ENCODE results near the gene RBMS3. TPM values are rescaled to one million over a fixed set of nuclear protein-coding genes. Genes with fewer than 3 reads are reported as not detected.

RBMS3 gene
- total RNA-seq, 3 donors from 2014 or later: 0.81 to 1.9 (median 1.1) TPM

- no peaks in the 10 kb centered on the region for H3K36me3 Mint-ChIP-seq (ENCODE audit: insufficient read depth)
- H3K4me3 Mint-ChIP-seq: no peak overlapping the region
- no peaks in the 10 kb centered on the region for H3K9me3 Mint-ChIP-seq
- no peaks in the 10 kb centered on the region for H3K4me1 Mint-ChIP-seq (ENCODE audit: low read depth)
- DNase-seq (no peak), ATAC-seq (no peak)
- no peaks in the 10 kb centered on the region for H3K27me3 Mint-ChIP-seq (ENCODE audit: low read depth)
Measured at GRCh38 chr3:29679944-29680343, 399.1 kb downstream of the RBMS3 start.

GRCh38 chr3:29683018-29683993 lies 402.4 kb downstream of the RBMS3 start:
- DNase-seq: no peak
- H3K9me3 Mint-ChIP-seq: no peaks in the 10 kb centered on the region

GRCh38 chr3:29686889-29687592 lies 406.2 kb downstream of the RBMS3 start:
- Mint-ChIP-seq H3K9me3 (no peaks in the 10 kb centered on the region), H3K4me3 (no peak overlapping the region), H3K36me3 (ENCODE audit: insufficient read depth) (no peaks in the 10 kb centered on the region), H3K4me1 (ENCODE audit: low read depth) (no peaks in the 10 kb centered on the region), H3K27me3 (ENCODE audit: low read depth) (no peaks in the 10 kb centered on the region)
- no peak for DNase-seq
- ATAC-seq: peak; percentile 85 to 92

More at GRCh38 chr3:29683018-29683993, 402.4 kb downstream of the RBMS3 start:
- no peaks in the 10 kb centered on the region for H3K4me1 Mint-ChIP-seq (ENCODE audit: low read depth)
- no peak overlapping the region for H3K4me3 Mint-ChIP-seq
- no peaks in the 10 kb centered on the region for H3K36me3 Mint-ChIP-seq (ENCODE audit: insufficient read depth)
- H3K27me3 Mint-ChIP-seq (ENCODE audit: low read depth): no peaks in the 10 kb centered on the region
- ATAC-seq: no peak

- ATAC-seq (no peak), DNase-seq (no peak)
- H3K4me1 Mint-ChIP-seq (ENCODE audit: low read depth): no peaks in the 10 kb centered on the region
- H3K36me3 Mint-ChIP-seq (ENCODE audit: insufficient read depth): no peaks in the 10 kb centered on the region
- no peak overlapping the region for H3K4me3 Mint-ChIP-seq
- no peaks in the 10 kb centered on the region for H3K27me3 Mint-ChIP-seq (ENCODE audit: low read depth)
- H3K9me3 Mint-ChIP-seq: no peaks in the 10 kb centered on the region
Measured at GRCh38 chr3:29690686-29691353, 409.9 kb downstream of the RBMS3 start.

- Mint-ChIP-seq H3K4me3 (no peak overlapping the region), H3K9me3 (no peaks in the 10 kb centered on the region)
Measured at GRCh38 chr3:29693863-29694262, 413.0 kb downstream of the RBMS3 start.

GRCh38 chr3:29694331-29694730 lies 413.5 kb downstream of the RBMS3 start:
- Mint-ChIP-seq H3K9me3 (no peaks in the 10 kb centered on the region), H3K27me3 (ENCODE audit: low read depth) (no peaks in the 10 kb centered on the region), H3K4me3 (no peak overlapping the region), H3K4me1 (ENCODE audit: low read depth) (no peaks in the 10 kb centered on the region), H3K36me3 (ENCODE audit: insufficient read depth) (no peaks in the 10 kb centered on the region)
- ATAC-seq (no peak), DNase-seq (no peak)

More at GRCh38 chr3:29693863-29694262, 413.0 kb downstream of the RBMS3 start:
- Mint-ChIP-seq H3K4me1 (ENCODE audit: low read depth) (no peaks in the 10 kb centered on the region), H3K27me3 (ENCODE audit: low read depth) (no peaks in the 10 kb centered on the region), H3K36me3 (ENCODE audit: insufficient read depth) (no peaks in the 10 kb centered on the region)
- no peak for DNase-seq
- no peak for ATAC-seq

- ATAC-seq (no peak), DNase-seq (no peak)
- H3K36me3 Mint-ChIP-seq (ENCODE audit: insufficient read depth): no peaks in the 10 kb centered on the region
- H3K27me3 Mint-ChIP-seq (ENCODE audit: low read depth): no peaks in the 10 kb centered on the region
- no peak overlapping the region for H3K4me3 Mint-ChIP-seq
- H3K4me1 Mint-ChIP-seq (ENCODE audit: low read depth): no peaks in the 10 kb centered on the region
- H3K9me3 Mint-ChIP-seq: peaks cover under 1% of the 10 kb centered on the region
Measured at GRCh38 chr3:29694783-29695182, 413.9 kb downstream of the RBMS3 start.

GRCh38 chr3:29695201-29695600 lies 414.3 kb downstream of the RBMS3 start:
- H3K36me3 Mint-ChIP-seq (ENCODE audit: insufficient read depth): no peaks in the 10 kb centered on the region
- no peak overlapping the region for H3K4me3 Mint-ChIP-seq
- DNase-seq (no peak), ATAC-seq (no peak)
- H3K4me1 Mint-ChIP-seq (ENCODE audit: low read depth): no peaks in the 10 kb centered on the region
- no peaks in the 10 kb centered on the region for H3K27me3 Mint-ChIP-seq (ENCODE audit: low read depth)
- H3K9me3 Mint-ChIP-seq: peaks cover 4% of the 10 kb centered on the region

- no peaks in the 10 kb centered on the region for H3K4me1 Mint-ChIP-seq (ENCODE audit: low read depth)
- H3K36me3 Mint-ChIP-seq (ENCODE audit: insufficient read depth): no peaks in the 10 kb centered on the region
- H3K27me3 Mint-ChIP-seq (ENCODE audit: low read depth): no peaks in the 10 kb centered on the region
- DNase-seq (no peak), ATAC-seq (no peak)
- H3K4me3 Mint-ChIP-seq: no peak overlapping the region
- H3K9me3 Mint-ChIP-seq: peaks cover 9% of the 10 kb centered on the region
Measured at GRCh38 chr3:29695643-29696198, 414.9 kb downstream of the RBMS3 start.

GRCh38 chr3:29696311-29696710 lies 415.4 kb downstream of the RBMS3 start:
- no peak for ATAC-seq
- DNase-seq: no peak
- Mint-ChIP-seq H3K4me1 (ENCODE audit: low read depth) (no peaks in the 10 kb centered on the region), H3K27me3 (ENCODE audit: low read depth) (no peaks in the 10 kb centered on the region), H3K9me3 (peaks cover 9% of the 10 kb centered on the region), H3K4me3 (no peak overlapping the region), H3K36me3 (ENCODE audit: insufficient read depth) (no peaks in the 10 kb centered on the region)

- no peaks in the 10 kb centered on the region for H3K27me3 Mint-ChIP-seq (ENCODE audit: low read depth)
- ATAC-seq (no peak), DNase-seq (no peak)
- H3K4me3 Mint-ChIP-seq: no peak overlapping the region
- no peaks in the 10 kb centered on the region for H3K36me3 Mint-ChIP-seq (ENCODE audit: insufficient read depth)
- no peaks in the 10 kb centered on the region for H3K4me1 Mint-ChIP-seq (ENCODE audit: low read depth)
- peaks cover 14% of the 10 kb centered on the region for H3K9me3 Mint-ChIP-seq
Measured at GRCh38 chr3:29697989-29698388, 417.1 kb downstream of the RBMS3 start.

- Mint-ChIP-seq H3K4me3 (no peak overlapping the region), H3K9me3 (peaks cover 18% of the 10 kb centered on the region), H3K27me3 (ENCODE audit: low read depth) (no peaks in the 10 kb centered on the region), H3K4me1 (ENCODE audit: low read depth) (no peaks in the 10 kb centered on the region), H3K36me3 (ENCODE audit: insufficient read depth) (no peaks in the 10 kb centered on the region)
- ATAC-seq (no peak), DNase-seq (no peak)
Measured at GRCh38 chr3:29700256-29700655, 419.4 kb downstream of the RBMS3 start.

GRCh38 chr3:29701326-29701983 lies 420.6 kb downstream of the RBMS3 start:
- H3K4me1 Mint-ChIP-seq (ENCODE audit: low read depth): no peaks in the 10 kb centered on the region
- no peak overlapping the region for H3K4me3 Mint-ChIP-seq
- H3K9me3 Mint-ChIP-seq: peaks cover 18% of the 10 kb centered on the region
- no peaks in the 10 kb centered on the region for H3K36me3 Mint-ChIP-seq (ENCODE audit: insufficient read depth)
- DNase-seq (no peak), ATAC-seq (no peak)
- no peaks in the 10 kb centered on the region for H3K27me3 Mint-ChIP-seq (ENCODE audit: low read depth)

Data from activated T-cell treated with anti-CD3 and anti-CD28 coated beads, Interleukin-2, amount 50 U/mL, for 4 hours (primary cell).